NB4 (cell line): ENCODE measurements around the gene DNAAF8.

Source experiments
- MYC ChIP-seq: IDR thresholded peaks from 2 replicates; pipeline ENCODE4 v1.6.1; 2011; ENCODE audit warnings: low read depth, low read length
- TF ChIP-seq, protein P1 (sequence below): IDR thresholded peaks from one replicate; pipeline ENCODE4 v1.5.1; 2012; ENCODE audit warnings: low read depth, low read length

DNA sequence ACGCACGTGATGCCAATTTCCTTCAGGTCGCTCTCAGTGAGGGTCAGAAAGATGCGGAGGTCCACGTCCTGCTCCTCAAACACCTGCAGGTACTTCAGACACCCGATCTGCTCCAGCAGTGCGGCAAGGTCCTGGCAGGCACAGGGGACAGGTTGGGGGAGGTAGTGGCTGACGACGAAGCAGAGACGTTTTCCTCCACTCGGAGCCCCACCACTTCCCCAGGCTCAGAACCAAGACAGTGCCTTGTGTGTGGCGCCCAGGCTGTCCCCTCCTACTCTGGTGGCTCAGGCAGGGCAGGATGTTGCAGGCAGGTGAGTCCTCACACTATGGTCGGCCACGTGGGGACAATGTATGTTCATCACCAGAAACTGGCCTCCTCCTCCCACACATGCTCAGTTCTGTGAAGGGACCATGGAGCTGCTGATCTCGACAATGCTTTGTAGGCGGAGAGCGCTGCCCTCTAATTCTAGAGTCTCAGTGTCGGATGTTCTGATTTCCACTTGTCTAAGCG lies 35.2 kb upstream of the DNAAF8 start:
- TF ChIP-seq MYC: no peak
- TF ChIP-seq, protein P1, sequence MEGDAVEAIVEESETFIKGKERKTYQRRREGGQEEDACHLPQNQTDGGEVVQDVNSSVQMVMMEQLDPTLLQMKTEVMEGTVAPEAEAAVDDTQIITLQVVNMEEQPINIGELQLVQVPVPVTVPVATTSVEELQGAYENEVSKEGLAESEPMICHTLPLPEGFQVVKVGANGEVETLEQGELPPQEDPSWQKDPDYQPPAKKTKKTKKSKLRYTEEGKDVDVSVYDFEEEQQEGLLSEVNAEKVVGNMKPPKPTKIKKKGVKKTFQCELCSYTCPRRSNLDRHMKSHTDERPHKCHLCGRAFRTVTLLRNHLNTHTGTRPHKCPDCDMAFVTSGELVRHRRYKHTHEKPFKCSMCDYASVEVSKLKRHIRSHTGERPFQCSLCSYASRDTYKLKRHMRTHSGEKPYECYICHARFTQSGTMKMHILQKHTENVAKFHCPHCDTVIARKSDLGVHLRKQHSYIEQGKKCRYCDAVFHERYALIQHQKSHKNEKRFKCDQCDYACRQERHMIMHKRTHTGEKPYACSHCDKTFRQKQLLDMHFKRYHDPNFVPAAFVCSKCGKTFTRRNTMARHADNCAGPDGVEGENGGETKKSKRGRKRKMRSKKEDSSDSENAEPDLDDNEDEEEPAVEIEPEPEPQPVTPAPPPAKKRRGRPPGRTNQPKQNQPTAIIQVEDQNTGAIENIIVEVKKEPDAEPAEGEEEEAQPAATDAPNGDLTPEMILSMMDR: no peak
